CD4-positive, alpha-beta memory T cell (primary cell): ENCODE data around the gene HIRA. TPM values are rescaled to one million over a fixed set of nuclear protein-coding genes. Genes with fewer than 3 reads are reported as not detected.

Experiments
- CTCF ChIA-PET: fragments of 350-600 bp; sonication (Branson Sonifier 250); formaldehyde crosslinking; loops from one replicate; lab custom pipeline; 2021; ENCODE audit warnings: inconsistent platforms; ENCODE audit not compliant: partially characterized antibody; lab: Charles Lee
- POLR2A ChIA-PET: fragments of 350-600 bp; sonication (Branson Sonifier 250); formaldehyde crosslinking; loops from one replicate; lab custom pipeline; 2021; ENCODE audit not compliant: partially characterized antibody; lab: Charles Lee
- DNase-seq, 5 donors: peaks; one replicate each; pipeline versions ENCODE4 v3.0.0 to v3.0.0-alpha.2; 2020 to 2022; ENCODE audit warnings: mixed read lengths in 1 of 5
- H3K27ac ChIP-seq: one replicate; pipeline ENCODE4 v1.7.0; 2013; ENCODE audit warnings: low read depth, low read length
- H3K27me3 ChIP-seq: 2 replicates; pipeline ENCODE4 v1.7.0; 2013; ENCODE audit warnings: mild to moderate bottlenecking, low read length, moderate library complexity; ENCODE audit not compliant: insufficient read depth
- H3K36me3 ChIP-seq: 2 replicates; pipeline ENCODE4 v1.7.0; 2013; ENCODE audit warnings: mild to moderate bottlenecking, low read length, moderate library complexity; ENCODE audit not compliant: insufficient read depth
- H3K4me1 ChIP-seq: 2 replicates; pipeline ENCODE4 v1.7.0; 2013; ENCODE audit warnings: mild to moderate bottlenecking, low read length, moderate library complexity; ENCODE audit not compliant: insufficient read depth
- H3K4me3 ChIP-seq, 2 donors: one replicate each; pipeline ENCODE4 v1.7.0; 2013; ENCODE audit warnings: low read length in 2 of 2, mild to moderate bottlenecking in 1 of 2
- H3K9me3 ChIP-seq, 2 donors: one replicate each; pipeline ENCODE4 v1.7.0; 2013; ENCODE audit warnings: low read length in 2 of 2, control low read depth in 1 of 2; ENCODE audit not compliant: control insufficient read depth in 1 of 2
- H3K27ac Mint-ChIP-seq, 7 donors: one replicate each; pipeline ENCODE4 v1.8.0; 2020 to 2021; ENCODE audit warnings: mixed read lengths in 7 of 7, mild to moderate bottlenecking in 6 of 7, inconsistent platforms in 3 of 7, moderate library complexity in 3 of 7
- H3K27me3 Mint-ChIP-seq, 2 donors: one replicate each; pipeline ENCODE4 v1.8.0; 2020 to 2021; ENCODE audit warnings: mixed read lengths in 2 of 2
- H3K36me3 Mint-ChIP-seq, 2 donors: one replicate each; pipeline ENCODE4 v1.8.0; 2020 to 2021; ENCODE audit warnings: mixed read lengths in 2 of 2, inconsistent platforms in 1 of 2, mild to moderate bottlenecking in 1 of 2
- H3K4me1 Mint-ChIP-seq, 4 donors: one replicate each; pipeline ENCODE4 v1.8.0; 2020 to 2021; ENCODE audit warnings: mixed read lengths in 4 of 4, mild to moderate bottlenecking in 1 of 4
- H3K4me3 Mint-ChIP-seq, 8 donors: one replicate each; pipeline ENCODE4 v1.8.0; 2020 to 2021; ENCODE audit warnings: mixed read lengths in 8 of 8, mild to moderate bottlenecking in 7 of 8, moderate library complexity in 6 of 8, inconsistent platforms in 3 of 8
- H3K9me3 Mint-ChIP-seq, 8 donors: one replicate each; pipeline ENCODE4 v1.8.0; 2020 to 2021; ENCODE audit warnings: mixed read lengths in 8 of 8, mild to moderate bottlenecking in 5 of 8, inconsistent platforms in 3 of 8, moderate library complexity in 1 of 8
- intact Hi-C: fragments of 100-400 bp; cut with micrococcal nuclease; formaldehyde crosslinking; loops from one replicate; pipeline ENCODE4 v1.15.1; 2023
- polyA plus RNA-seq, 2 donors: library from polyadenylated mRNA; unstranded; fragments of 300-500 nt; fragmentation: Illumina TruSeq; gene quantifications; one replicate each; pipeline ENCODE4 v1.2.3, GENCODE V29; 2021
- total RNA-seq, 2 experiments: library from RNA; stranded (reverse); gene quantifications; one replicate each; pipeline ENCODE4 v1.2.3, GENCODE V29; 2021

The HIRA gene
- total and polyA plus RNA-seq, 4 experiments from 2014 or later = 1.4 to 30.8 (median 17.6) TPM

- intact Hi-C loops = no loop called here
- ChIA-PET POLR2A (no interaction called here), CTCF (no interaction called here)
- DNase-seq = no peak
- no peaks in the 10 kb centered on the region for H3K27me3 Mint-ChIP-seq
- peaks cover 27 to 72% of the 10 kb centered on the region in 2 donors for H3K36me3 Mint-ChIP-seq
- Histone ChIP-seq H3K27me3 (no peaks in the 10 kb centered on the region), H3K27ac (no peak overlapping the region), H3K4me3 (no peak overlapping the region), H3K9me3 (no peaks in the 10 kb centered on the region), H3K4me1 (no peaks in the 10 kb centered on the region), H3K36me3 (peaks cover 60% of the 10 kb centered on the region)
- H3K4me3 Mint-ChIP-seq = no peak overlapping the region
- H3K9me3 Mint-ChIP-seq = no peaks in the 10 kb centered on the region
- peak overlapping the region in 3 of 7 donors; percentile 14 to 39 (median 18) for H3K27ac Mint-ChIP-seq
- H3K4me1 Mint-ChIP-seq = no peaks in the 10 kb centered on the region
Observed at GRCh38 chr22:19455585-19456370, 24.2 kb upstream of the HIRA start.

DNA sequence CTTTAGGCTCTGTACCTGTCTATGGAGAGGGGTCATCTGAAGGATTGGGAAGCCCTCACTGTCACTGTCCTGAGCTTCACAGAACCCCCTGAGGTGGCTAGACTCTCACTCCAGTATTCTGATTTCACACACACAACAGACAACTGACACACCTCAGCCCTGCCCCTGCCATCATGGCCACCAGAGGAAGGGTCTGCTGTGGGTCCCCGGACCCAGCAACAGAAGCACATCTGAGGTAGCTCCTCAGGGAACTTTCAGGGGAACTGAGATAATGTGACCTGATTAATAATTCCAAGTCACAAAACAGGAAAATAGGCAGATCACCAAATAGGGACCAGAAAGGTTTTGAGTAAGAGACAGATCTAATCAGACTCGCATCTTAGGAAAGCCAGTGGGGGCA is 23.5 kb upstream of the HIRA start:
- Histone ChIP-seq H3K4me1 (no peaks in the 10 kb centered on the region), H3K36me3 (peaks cover 60% of the 10 kb centered on the region), H3K27me3 (no peaks in the 10 kb centered on the region), H3K4me3 (no peak overlapping the region), H3K27ac (no peak overlapping the region), H3K9me3 (no peaks in the 10 kb centered on the region)
- Mint-ChIP-seq H3K36me3 (peaks cover 25 to 74% of the 10 kb centered on the region in 2 donors), H3K4me3 (no peak overlapping the region), H3K9me3 (no peaks in the 10 kb centered on the region), H3K27me3 (no peaks in the 10 kb centered on the region), H3K27ac (peak overlapping the region in 2 of 7 donors; percentile 23 to 39), H3K4me1 (no peaks in the 10 kb centered on the region)
- intact Hi-C loops = no loop called here
- CTCF ChIA-PET = no interaction called here
- no peak for DNase-seq
- POLR2A ChIA-PET = no interaction called here

- no peaks in the 10 kb centered on the region for H3K27me3 ChIP-seq
- no peak overlapping the region for H3K27ac ChIP-seq
- ChIA-PET CTCF (interaction anchor here (1.3 kb wide), 1 partner anchor 13 kb away, joined by 3 read pairs; no protein-coding TSS in a partner anchor), POLR2A (no interaction called here)
- peaks cover 24 to 71% of the 10 kb centered on the region in 2 donors for H3K36me3 Mint-ChIP-seq
- H3K27me3 Mint-ChIP-seq = no peaks in the 10 kb centered on the region
- no peaks in the 10 kb centered on the region for H3K9me3 Mint-ChIP-seq
- H3K4me1 Mint-ChIP-seq = peaks cover 0 to 5% (median 2%) of the 10 kb centered on the region in 4 donors
- no peak overlapping the region for H3K4me3 Mint-ChIP-seq
- no peak for DNase-seq
- H3K27ac Mint-ChIP-seq = peak overlapping the region in 5 of 7 donors; percentile 1 to 70 (median 37)
- H3K4me3 ChIP-seq = no peak overlapping the region
- intact Hi-C loops = no loop called here
- H3K36me3 ChIP-seq = peaks cover 60% of the 10 kb centered on the region
- no peaks in the 10 kb centered on the region for H3K9me3 ChIP-seq
- H3K4me1 ChIP-seq = no peaks in the 10 kb centered on the region
Observed at GRCh38 chr22:19454156-19454555, 22.6 kb upstream of the HIRA start.

- no peaks in the 10 kb centered on the region for H3K9me3 ChIP-seq
Observed at GRCh38 chr22:19453718-19454117, 22.2 kb upstream of the HIRA start.

DNA sequence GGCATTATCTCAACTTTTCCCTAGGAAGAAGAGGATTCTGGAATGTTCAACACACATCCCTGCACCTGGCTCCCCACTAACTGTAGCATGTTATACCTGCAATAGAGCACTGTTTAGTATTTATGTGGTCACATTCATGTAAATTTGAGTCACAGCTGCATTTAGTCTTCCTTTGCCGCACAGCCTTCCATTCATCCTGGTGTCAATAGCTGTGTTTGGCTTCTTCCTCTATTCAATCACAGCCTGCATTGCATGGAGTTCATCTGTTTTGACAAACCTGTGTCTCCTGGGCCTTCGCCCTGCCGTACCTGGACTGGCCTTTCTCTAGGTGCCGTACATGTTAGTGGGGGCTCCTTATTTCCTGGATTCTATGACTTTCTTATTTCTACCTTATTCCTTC is 20.0 kb upstream of the HIRA start:
- Mint-ChIP-seq H3K4me1 (peaks cover 10 to 26% (median 19%) of the 10 kb centered on the region in 4 donors), H3K9me3 (no peaks in the 10 kb centered on the region), H3K27ac (peak overlapping the region in 3 of 7 donors; percentile 36 to 71 (median 61)), H3K27me3 (no peaks in the 10 kb centered on the region), H3K4me3 (no peak overlapping the region), H3K36me3 (peaks cover 13 to 59% of the 10 kb centered on the region in 2 donors)
- intact Hi-C loops = no loop called here
- H3K4me1 ChIP-seq = peaks cover 13% of the 10 kb centered on the region
- no peak for DNase-seq
- H3K4me3 ChIP-seq = no peak overlapping the region
- no peak overlapping the region for H3K27ac ChIP-seq
- H3K9me3 ChIP-seq = no peaks in the 10 kb centered on the region
- POLR2A ChIA-PET = interaction anchor here (3.5 kb wide), 1 partner anchor 20 kb away, joined by 16 read pairs; the partner anchor contains the start of genes HIRA and MRPL40
- H3K36me3 ChIP-seq = peaks cover 47% of the 10 kb centered on the region
- CTCF ChIA-PET = no interaction called here
- H3K27me3 ChIP-seq = no peaks in the 10 kb centered on the region

More at GRCh38 chr22:19453718-19454117, 22.2 kb upstream of the HIRA start:
- H3K4me1 Mint-ChIP-seq = peaks cover 0 to 10% (median 4%) of the 10 kb centered on the region in 4 donors
- no peaks in the 10 kb centered on the region for H3K27me3 ChIP-seq
- peak overlapping the region in 2 of 7 donors; percentile 14 to 70 for H3K27ac Mint-ChIP-seq
- DNase-seq = no peak
- H3K36me3 Mint-ChIP-seq = peaks cover 24 to 70% of the 10 kb centered on the region in 2 donors
- POLR2A ChIA-PET = interaction anchor here (3.5 kb wide), 1 partner anchor 22 kb away, joined by 16 read pairs; the partner anchor contains the start of genes HIRA and MRPL40
- no peak overlapping the region for H3K27ac ChIP-seq
- CTCF ChIA-PET = interaction anchor here (1.2 to 1.3 kb wide), 2 partner anchors 13 to 176 kb away, joined by 3 to 4 read pairs; no protein-coding TSS in a partner anchor
- H3K9me3 Mint-ChIP-seq = no peaks in the 10 kb centered on the region
- no peaks in the 10 kb centered on the region for H3K27me3 Mint-ChIP-seq
- no peak overlapping the region for H3K4me3 ChIP-seq
- H3K4me3 Mint-ChIP-seq = no peak overlapping the region
- intact Hi-C loops = no loop called here
- peaks cover 2% of the 10 kb centered on the region for H3K4me1 ChIP-seq
- H3K36me3 ChIP-seq = peaks cover 60% of the 10 kb centered on the region

DNA sequence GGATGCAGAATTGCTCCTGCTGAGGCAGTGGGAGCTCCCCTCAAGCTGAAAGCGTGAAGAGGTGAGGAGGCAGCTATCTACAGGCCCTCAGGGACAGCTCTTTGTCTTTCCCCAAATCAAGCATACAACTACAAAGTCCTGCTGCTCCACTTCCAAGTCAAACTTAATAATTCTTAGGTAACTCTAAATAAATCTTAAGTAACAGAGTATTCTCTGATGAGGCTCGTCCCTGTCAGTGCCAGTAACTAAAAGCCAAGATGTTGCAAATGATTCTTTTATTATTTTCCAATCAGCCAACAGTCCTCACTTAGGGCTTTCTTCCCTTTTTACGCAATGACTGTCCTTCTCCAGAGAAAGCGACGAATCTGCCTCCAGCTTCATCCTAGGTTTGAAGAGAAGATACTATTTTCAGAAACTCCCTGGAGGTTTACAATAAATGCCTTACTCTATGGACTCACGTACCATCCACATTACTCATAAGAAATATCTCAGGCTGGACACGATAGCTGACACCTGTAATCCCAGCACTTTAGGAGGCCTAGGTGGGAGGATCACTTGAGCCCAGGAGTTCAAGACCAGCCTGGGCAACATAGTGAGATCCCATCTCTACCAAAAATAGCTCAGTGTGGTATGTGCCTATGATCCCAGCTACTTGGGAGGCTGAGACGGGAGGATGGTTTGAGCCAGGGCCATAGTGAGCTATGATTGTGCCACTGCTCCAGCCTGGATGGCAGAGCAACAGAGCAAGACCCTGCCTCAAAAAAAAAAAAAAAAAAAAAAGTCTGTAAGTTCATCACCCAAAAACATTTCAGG is 19.0 kb upstream of the HIRA start:
- H3K27ac ChIP-seq = no peak overlapping the region
- Mint-ChIP-seq H3K9me3 (no peaks in the 10 kb centered on the region), H3K36me3 (peaks cover 13 to 57% of the 10 kb centered on the region in 2 donors), H3K27me3 (no peaks in the 10 kb centered on the region), H3K4me1 (peaks cover 15 to 34% (median 25%) of the 10 kb centered on the region in 4 donors), H3K27ac (peak overlapping the region in 3 of 7 donors; percentile 56 to 85 (median 71)), H3K4me3 (no peak overlapping the region)
- ChIA-PET CTCF (no interaction called here), POLR2A (interaction anchor here (3.5 kb wide), 1 partner anchor 19 kb away, joined by 16 read pairs; the partner anchor contains the start of genes HIRA and MRPL40)
- H3K36me3 ChIP-seq = peaks cover 37% of the 10 kb centered on the region
- no peaks in the 10 kb centered on the region for H3K27me3 ChIP-seq
- intact Hi-C loops = no loop called here
- H3K9me3 ChIP-seq = no peaks in the 10 kb centered on the region
- no peak for DNase-seq
- peaks cover 22% of the 10 kb centered on the region for H3K4me1 ChIP-seq
- no peak overlapping the region for H3K4me3 ChIP-seq

DNA sequence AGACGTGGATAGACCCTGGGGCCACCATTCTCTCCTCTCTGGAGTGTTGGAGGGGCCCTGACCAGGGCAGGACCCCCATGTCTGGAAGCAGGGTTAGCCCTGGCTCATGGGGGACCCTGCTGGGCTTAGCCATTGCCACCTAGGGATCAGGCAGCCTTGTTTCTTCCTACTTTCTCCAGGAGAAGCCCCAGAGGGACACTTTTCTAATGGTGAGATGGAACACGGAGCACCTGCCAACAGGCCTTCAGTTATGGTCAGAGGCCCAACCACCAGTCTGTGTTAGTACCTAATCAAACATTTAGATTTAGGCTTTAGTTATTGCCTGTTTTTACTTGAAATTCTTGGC is 17.9 kb upstream of the HIRA start:
- Mint-ChIP-seq H3K4me1 (peaks cover 23 to 46% (median 34%) of the 10 kb centered on the region in 4 donors), H3K4me3 (peak overlapping the region in 2 of 8 donors; percentile 38), H3K27me3 (no peaks in the 10 kb centered on the region), H3K27ac (peak overlapping the region in 6 of 7 donors; percentile 22 to 79 (median 42)), H3K9me3 (no peaks in the 10 kb centered on the region), H3K36me3 (peaks cover 10 to 57% of the 10 kb centered on the region in 2 donors)
- no peak for DNase-seq
- no peaks in the 10 kb centered on the region for H3K27me3 ChIP-seq
- intact Hi-C loops = no loop called here
- CTCF ChIA-PET = no interaction called here
- H3K27ac ChIP-seq = no peak overlapping the region
- H3K4me3 ChIP-seq = no peak overlapping the region
- H3K9me3 ChIP-seq = no peaks in the 10 kb centered on the region
- POLR2A ChIA-PET = no interaction called here
- H3K36me3 ChIP-seq = peaks cover 29% of the 10 kb centered on the region
- H3K4me1 ChIP-seq = peaks cover 34% of the 10 kb centered on the region
